ENCODE results near the gene FHAD1. TPM values are rescaled to one million over a fixed set of nuclear protein-coding genes. Genes with fewer than 3 reads are reported as not detected.

The FHAD1 gene
- total RNA-seq, 4 donors from 2014 or later = not detected

DNA sequence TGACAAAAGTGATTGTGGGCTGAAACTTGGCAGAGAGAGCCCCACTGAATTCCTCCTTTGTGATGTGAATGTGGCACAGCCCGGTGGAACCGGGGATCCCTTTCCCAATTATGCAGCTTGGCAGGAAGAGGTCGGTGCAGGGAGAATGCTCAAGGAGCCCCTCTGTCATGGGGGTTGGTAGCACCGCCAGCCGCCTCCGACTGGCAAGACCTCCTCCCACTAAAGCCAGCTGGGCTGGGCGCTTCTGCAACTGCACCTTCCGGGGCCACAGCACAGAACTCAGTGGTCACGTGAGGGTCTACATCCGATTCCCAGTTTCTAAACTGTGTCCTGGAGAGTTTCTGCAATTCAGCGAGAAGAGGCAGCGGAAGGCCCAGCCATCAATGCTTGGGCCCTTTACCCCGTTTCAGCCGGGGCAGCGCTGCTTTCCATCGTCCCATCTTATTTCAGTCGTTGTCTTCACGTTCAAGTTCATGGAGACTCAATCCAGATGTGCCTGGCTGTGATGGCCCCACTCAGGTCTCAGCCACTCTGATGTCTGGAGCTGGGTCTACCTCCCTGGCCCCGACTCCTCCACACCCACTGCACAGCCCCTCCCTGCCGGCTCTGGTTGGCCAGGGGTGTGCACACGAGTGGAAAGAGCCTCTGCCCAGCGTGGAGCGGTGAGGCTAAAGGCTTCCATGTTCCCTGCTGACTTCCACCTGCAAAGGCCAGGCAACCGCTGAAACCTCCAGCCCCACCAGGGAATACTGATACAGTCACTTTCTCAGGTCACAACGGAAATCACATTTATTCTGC is 39.8 kb upstream of the FHAD1 start:
- H3K27ac ChIP-seq = no peak overlapping the region
- H3K4me3 ChIP-seq = no peak overlapping the region
- in situ Hi-C loops (cut with MboI; ENCODE audit: low sequenced_read_pairs in 4 of 4) = no loop called here
- no peak for DNase-seq
- no peaks in the 10 kb centered on the region for H3K27me3 ChIP-seq
- peaks cover 0 to 4% of the 10 kb centered on the region in 2 donors for H3K4me1 ChIP-seq
- no peaks in the 10 kb centered on the region for H3K36me3 ChIP-seq
- no peaks in the 10 kb centered on the region for H3K9me3 ChIP-seq
- no peak for ATAC-seq
- intact Hi-C loops (cut with DNase I; ENCODE audit: low total_unique reads) = no loop called here
- TF ChIP-seq CTCF (IDR thresholded peaks at IDR 0.05 in 4 of 5, conservative IDR thresholded peaks at IDR 0.05 in 1 of 5) (no peak), POLR2A (IDR thresholded peaks at IDR 0.05) (no peak)

DNA sequence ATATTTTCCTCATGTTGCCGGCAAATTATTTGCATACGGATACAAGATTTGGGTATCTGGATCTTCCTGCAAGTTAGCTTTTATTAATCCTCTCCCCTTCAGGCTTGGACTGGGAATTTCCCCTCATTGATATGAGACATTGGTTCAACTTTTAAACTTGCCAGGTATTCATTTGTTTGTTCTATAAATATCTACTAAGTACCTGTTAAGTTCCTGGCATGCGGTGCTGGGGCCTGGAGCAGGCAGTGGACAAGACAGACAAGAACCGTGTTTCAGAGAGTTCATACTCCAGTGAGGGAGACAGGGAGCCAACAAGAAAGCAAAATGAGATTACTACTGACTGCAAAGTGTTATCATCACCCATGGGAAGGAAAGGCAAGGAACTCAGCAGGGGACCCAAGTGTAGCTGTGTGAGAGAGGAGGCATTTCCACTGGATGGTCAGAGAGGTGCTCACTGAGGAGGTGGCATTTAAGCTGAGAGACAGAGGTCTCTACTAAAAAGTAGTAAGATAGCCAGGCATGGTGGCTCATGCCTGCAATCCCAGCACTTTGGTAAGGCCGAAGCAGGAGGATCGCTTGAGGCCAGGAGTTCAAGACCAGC is 39.1 kb upstream of the FHAD1 start:
- Histone ChIP-seq H3K27me3 (no peaks in the 10 kb centered on the region), H3K36me3 (no peaks in the 10 kb centered on the region), H3K9me3 (no peaks in the 10 kb centered on the region), H3K4me1 (peaks cover 0 to 4% of the 10 kb centered on the region in 2 donors), H3K27ac (no peak overlapping the region), H3K4me3 (no peak overlapping the region)
- no peak for DNase-seq
- in situ Hi-C loops (cut with MboI; ENCODE audit: low sequenced_read_pairs in 4 of 4) = no loop called here
- intact Hi-C loops (cut with DNase I; ENCODE audit: low total_unique reads) = no loop called here
- no peak for ATAC-seq
- TF ChIP-seq POLR2A (IDR thresholded peaks at IDR 0.05) (no peak), CTCF (IDR thresholded peaks at IDR 0.05 in 4 of 5, conservative IDR thresholded peaks at IDR 0.05 in 1 of 5) (no peak)

DNA sequence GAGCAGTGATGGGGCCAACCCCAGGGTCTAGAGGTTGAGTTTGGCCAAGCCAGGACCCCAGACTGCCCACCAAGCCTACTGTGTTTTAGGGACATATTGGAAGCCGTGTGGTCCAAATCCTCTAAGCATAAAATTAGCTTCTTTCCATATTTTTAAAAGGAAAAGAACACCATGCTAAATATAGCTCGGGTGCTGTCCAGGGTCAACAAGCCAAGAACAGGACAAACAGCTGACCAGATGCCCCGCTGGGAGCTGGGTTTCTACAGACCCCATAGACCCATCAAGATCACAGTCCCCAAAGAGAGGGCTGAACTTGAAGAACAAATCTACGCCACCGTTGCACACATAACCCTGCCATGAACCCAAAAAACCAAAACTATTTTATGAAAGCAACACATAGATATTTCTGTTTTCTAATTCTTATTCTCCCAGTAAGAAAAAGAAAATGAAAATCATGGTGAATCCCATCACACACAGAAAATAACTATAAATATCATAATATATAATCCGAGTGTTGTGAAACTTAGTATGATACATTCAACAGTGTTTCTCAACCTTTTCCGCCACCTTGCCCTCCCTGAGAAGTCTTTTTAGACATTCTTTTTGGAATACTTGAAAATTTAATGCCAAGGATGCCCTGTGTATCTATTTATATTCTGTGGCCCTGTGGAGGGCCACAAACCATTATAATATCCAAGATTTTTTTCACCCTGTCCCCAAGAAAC is 36.2 kb upstream of the FHAD1 start:
- no peak for TF ChIP-seq POLR2A (IDR thresholded peaks at IDR 0.05)
- in situ Hi-C loops (cut with MboI; ENCODE audit: low sequenced_read_pairs in 4 of 4) = no loop called here
- H3K9me3 ChIP-seq = no peaks in the 10 kb centered on the region
- H3K36me3 ChIP-seq = no peaks in the 10 kb centered on the region
- no peak for ATAC-seq
- peak overlapping the region in 2 of 4 donors; percentile 3 to 48 for H3K27ac ChIP-seq
- H3K4me1 ChIP-seq = peaks cover 0 to 4% of the 10 kb centered on the region in 2 donors
- no peaks in the 10 kb centered on the region for H3K27me3 ChIP-seq
- no peak overlapping the region for H3K4me3 ChIP-seq
- intact Hi-C loops (cut with DNase I; ENCODE audit: low total_unique reads) = no loop called here
- DNase-seq = no peak

GRCh38 chr1:15211424-15211823 is 35.6 kb upstream of the FHAD1 start:
- TF ChIP-seq POLR2A (IDR thresholded peaks at IDR 0.05) (no peak), CTCF (IDR thresholded peaks at IDR 0.05 in 4 of 5, conservative IDR thresholded peaks at IDR 0.05 in 1 of 5) (no peak)
- Histone ChIP-seq H3K36me3 (no peaks in the 10 kb centered on the region), H3K4me3 (no peak overlapping the region), H3K4me1 (peaks cover 0 to 4% of the 10 kb centered on the region in 2 donors), H3K27ac (peak overlapping the region in 2 of 4 donors; percentile 3 to 48), H3K27me3 (no peaks in the 10 kb centered on the region), H3K9me3 (no peaks in the 10 kb centered on the region)
- ATAC-seq = no peak
- in situ Hi-C loops (cut with MboI; ENCODE audit: low sequenced_read_pairs in 4 of 4) (no loop called here), intact Hi-C loops (cut with DNase I; ENCODE audit: low total_unique reads) (no loop called here)
- no peak for DNase-seq
